K562 (cell line): ENCODE data around the gene KIF23. TPM values are rescaled to one million over a fixed set of nuclear protein-coding genes. Genes with fewer than 3 reads are reported as not detected.

Experiments used
- CBFA2T2 ChIP-seq: fragments of 450-650 bp; conservative IDR thresholded peaks from 2 replicates; pipeline ENCODE4 v1.6.1; 2017; ENCODE audit warnings: mild to moderate bottlenecking
- CEBPG ChIP-seq, 3 experiments: fragments of 200-800 bp in 1 of 3; sonication (Bioruptor generic) in 1 of 3; sonication (generic) in 1 of 3; formaldehyde crosslinking in 1 of 3; IDR thresholded peaks in 2 of 3; conservative IDR thresholded peaks in 1 of 3; 2 replicates each; pipeline versions ENCODE4 v1.6.1 to v1.8.0; 2016 to 2022; ENCODE audit warnings: missing compliant biosample characterization in 2 of 3, missing genetic modification characterization in 2 of 3, mild to moderate bottlenecking in 1 of 3, missing genetic modification reagents in 1 of 3
- FOSL1 ChIP-seq: fragments of 200-800 bp; sonication (Bioruptor generic); conservative IDR thresholded peaks from 2 replicates; pipeline ENCODE4 v1.6.1; 2016; ENCODE audit warnings: missing genetic modification characterization, missing compliant biosample characterization
- HLTF ChIP-seq: fragments of 450-650 bp; IDR thresholded peaks from 2 replicates; pipeline ENCODE4 v1.6.1; 2016
- L3MBTL2 ChIP-seq: fragments of 450-650 bp; IDR thresholded peaks from 2 replicates; pipeline ENCODE4 v1.6.1; 2016; ENCODE audit warnings: mild to moderate bottlenecking, moderate library complexity
- MCM5 ChIP-seq: fragments of 450-650 bp; IDR thresholded peaks from 2 replicates; pipeline ENCODE4 v1.6.1; 2016; ENCODE audit warnings: low read depth
- MXI1 ChIP-seq: IDR thresholded peaks from 2 replicates; pipeline ENCODE4 v1.6.1; 2011; ENCODE audit warnings: low read depth, mild to moderate bottlenecking, improper control_type of control experiment, low read length
- MYC ChIP-seq, 2 experiments: fragments of 250-450 bp in 1 of 2; sonication (Bioruptor Pico) in 1 of 2; IDR thresholded peaks; 2 replicates each; pipeline versions ENCODE4 v1.5.1 to v1.6.1; 2012 to 2021; ENCODE audit warnings: low read depth in 2 of 2, borderline replicate concordance in 1 of 2, improper control_type of control experiment in 1 of 2, low read length in 1 of 2, mild to moderate bottlenecking in 1 of 2, moderate library complexity in 1 of 2
- NR2C2 ChIP-seq, 2 experiments: fragments of 200-800 bp in 1 of 2; sonication (Bioruptor generic) in 1 of 2; sonication (generic) in 1 of 2; formaldehyde crosslinking in 1 of 2; IDR thresholded peaks; 2 replicates each; pipeline versions ENCODE4 v1.6.1 to v1.8.0; 2016 to 2022; ENCODE audit warnings: mild to moderate bottlenecking in 1 of 2, missing compliant biosample characterization in 1 of 2, missing genetic modification characterization in 1 of 2, missing genetic modification reagents in 1 of 2
- SMARCA4 ChIP-seq: fragments of 450-650 bp; IDR thresholded peaks from 2 replicates; pipeline ENCODE4 v1.6.1; 2016
- SP2 ChIP-seq: IDR thresholded peaks from 2 replicates; pipeline ENCODE4 v1.6.1; 2011; ENCODE audit warnings: mild to moderate bottlenecking, low read depth, low read length, moderate library complexity; ENCODE audit not compliant: poor library complexity, severe bottlenecking; ENCODE audit errors: extremely low read depth
- TEAD1 ChIP-seq, 2 experiments: fragments of 450-650 bp in 1 of 2; sonication (generic) in 1 of 2; formaldehyde crosslinking; IDR thresholded peaks; 2 replicates each; pipeline versions ENCODE4 v1.4.0 to v1.8.0; 2020 to 2022; ENCODE audit warnings: mild to moderate bottlenecking in 2 of 2, missing genetic modification reagents in 1 of 2
- TOE1 ChIP-seq, 2 experiments: fragments of 450-650 bp in 1 of 2; sonication (generic) in 1 of 2; formaldehyde crosslinking in 1 of 2; IDR thresholded peaks; 2 replicates each; pipeline versions ENCODE4 v1.7.1 to v1.8.0; 2016 to 2022; ENCODE audit warnings: borderline replicate concordance in 2 of 2, mild to moderate bottlenecking in 2 of 2, antibody characterized with exemption in 1 of 2, inconsistent platforms in 1 of 2, low read depth in 1 of 2, missing genetic modification reagents in 1 of 2, moderate library complexity in 1 of 2
- ZNF316 ChIP-seq: fragments of 450-650 bp; IDR thresholded peaks from 2 replicates; pipeline ENCODE4 v1.6.1; 2016
- ZNF431 ChIP-seq: sonication (generic); formaldehyde crosslinking; IDR thresholded peaks from 2 replicates; pipeline ENCODE4 v1.8.0; 2022; ENCODE audit warnings: mild to moderate bottlenecking, missing genetic modification reagents
- ZNF444 ChIP-seq: fragments of 250-450 bp; sonication (Bioruptor Pico); IDR thresholded peaks from 2 replicates; pipeline ENCODE4 v1.4.0; 2020; ENCODE audit warnings: mild to moderate bottlenecking, moderate library complexity
- ZNF639 ChIP-seq, 2 experiments: fragments of 200-800 bp in 1 of 2; sonication (Bioruptor generic) in 1 of 2; sonication (generic) in 1 of 2; formaldehyde crosslinking in 1 of 2; IDR thresholded peaks in 1 of 2; conservative IDR thresholded peaks in 1 of 2; 2 replicates each; pipeline versions ENCODE4 v1.5.0 to v1.6.1; 2016 to 2020; ENCODE audit warnings: missing compliant biosample characterization in 1 of 2, missing genetic modification characterization in 1 of 2, missing genetic modification reagents in 1 of 2
- ZNF644 ChIP-seq: fragments of 200-800 bp; sonication (Bioruptor generic); IDR thresholded peaks from 2 replicates; pipeline ENCODE4 v1.6.1; 2016; ENCODE audit warnings: low read depth, missing genetic modification characterization, missing compliant biosample characterization
- polyA plus RNA-seq, 8 experiments: library from polyadenylated mRNA; depleted of rRNA in 4 of 8; stranded (reverse) in 5 of 8; unstranded in 3 of 8; fragments of >200 nt; fragmentation: Nextera tagmentation in 2 of 8; fragmentation: Illumina TruSeq in 1 of 8; extraction: Ambion mirVana in 2 of 8; extraction: Trizol in 1 of 8; gene quantifications; 2 replicates each; pipeline versions ENCODE4 v1.2.1 to v1.2.3, GENCODE V29; 2011 to 2014; ENCODE audit warnings: inconsistent platforms in 1 of 8, missing spikeins in 1 of 8
- total RNA-seq, 7 experiments: library from RNA; depleted of rRNA in 6 of 7; stranded (reverse); fragments of >200 nt in 6 of 7; fragmentation: Illumina TruSeq in 2 of 7; extraction: Trizol in 2 of 7; gene quantifications; 2 replicates each; pipeline versions ENCODE4 v1.2.1 to v1.2.3, GENCODE V29; 2011 to 2021; ENCODE audit warnings: low replicate concordance in 1 of 7
- TF ChIP-seq, protein P1 (sequence below), 2 experiments: fragments of 450-650 bp in 1 of 2; sonication (generic) in 1 of 2; formaldehyde crosslinking in 1 of 2; IDR thresholded peaks in 1 of 2; conservative IDR thresholded peaks in 1 of 2; 2 replicates each; pipeline versions ENCODE4 v1.6.1 to v1.8.1; 2016 to 2023; ENCODE audit warnings: mild to moderate bottlenecking in 2 of 2, moderate library complexity in 2 of 2, inconsistent platforms in 1 of 2, missing genetic modification reagents in 1 of 2
- TF ChIP-seq, protein P2 (sequence below): fragments of 450-650 bp; IDR thresholded peaks from 2 replicates; pipeline ENCODE4 v1.6.1; 2017; ENCODE audit warnings: antibody characterized with exemption

KIF23 gene
- total and polyA plus RNA-seq, 9 of the 15 experiments (the other 6 are each of a cell fraction or from before 2014, with no cell fraction given) = 29.4 to 58.2 (median 41.9) TPM

DNA sequence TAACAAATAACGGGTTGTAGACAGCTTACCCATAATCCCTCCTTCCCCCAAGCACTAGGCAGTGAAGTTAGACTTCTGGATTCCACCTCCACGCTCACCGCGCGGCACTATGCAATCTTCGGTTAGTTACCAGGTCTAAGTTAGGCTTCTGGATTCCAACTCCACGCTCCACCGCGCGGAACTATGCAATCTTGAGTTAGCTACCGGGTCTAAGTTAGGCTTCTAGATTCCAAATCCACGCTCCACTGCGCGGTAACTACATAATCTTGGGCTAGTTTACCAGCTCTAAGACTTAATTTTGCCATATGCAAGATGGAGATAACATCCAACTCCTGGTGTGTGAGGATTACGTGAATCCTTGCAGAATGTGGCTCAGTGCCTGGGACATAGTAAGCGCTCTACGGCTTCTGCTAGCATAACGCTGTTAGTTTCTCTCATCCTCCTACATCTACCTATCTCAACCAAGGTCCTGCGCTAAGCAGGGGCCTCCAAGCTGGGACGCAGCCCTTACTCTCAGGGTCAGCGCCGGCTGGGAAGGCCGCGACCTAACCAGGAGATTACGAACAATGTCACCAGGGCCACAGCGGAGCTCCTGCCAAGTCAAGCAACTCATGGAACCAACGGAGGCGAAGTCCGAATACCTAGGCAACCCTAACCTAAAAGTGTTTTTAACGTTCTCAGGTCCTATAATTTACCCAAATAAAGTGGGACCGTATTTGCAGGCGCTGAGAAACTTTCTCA is 38.0 kb downstream of the KIF23 start (continued):
- TF ChIP-seq SMARCA4 = peak; percentile 73
- 0 out of 2 replicates have a peak, but pooled peaks have one; percentile 30 for TF ChIP-seq ZNF644 (tag)
- TF ChIP-seq CEBPG (CRISPR knock-in tag; IDR thresholded peaks at IDR 0.05) = peak; percentile 61; the same call in 1 of the 2 replicates
- TF ChIP-seq CEBPG (tag; conservative IDR thresholded peaks at IDR 0.05 in 1 of 2, IDR thresholded peaks at IDR 0.05 in 1 of 2) = 0 out of 4 replicates have a peak, but pooled peaks of 1 of the 2 experiments have one; percentile 22
- peak; percentile 65 for TF ChIP-seq CBFA2T2
- TF ChIP-seq, protein P1, sequence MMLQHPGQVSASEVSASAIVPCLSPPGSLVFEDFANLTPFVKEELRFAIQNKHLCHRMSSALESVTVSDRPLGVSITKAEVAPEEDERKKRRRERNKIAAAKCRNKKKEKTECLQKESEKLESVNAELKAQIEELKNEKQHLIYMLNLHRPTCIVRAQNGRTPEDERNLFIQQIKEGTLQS (IDR thresholded peaks at IDR 0.05) = no peak
- TF ChIP-seq, protein P1 (CRISPR knock-in tag; conservative IDR thresholded peaks at IDR 0.05) = no peak
- peak; percentile 49; the same call in 1 of the 2 replicates for TF ChIP-seq TOE1 (IDR thresholded peaks at IDR 0.05; ENCODE audit: borderline replicate concordance)
- no peak for TF ChIP-seq TOE1 (CRISPR knock-in tag; IDR thresholded peaks at IDR 0.05; ENCODE audit: borderline replicate concordance, low read depth)
- no peak for TF ChIP-seq ZNF316
- TF ChIP-seq ZNF431 (CRISPR knock-in tag) = 0 out of 2 replicates have a peak, but pooled peaks have one; percentile 35
- no peak for TF ChIP-seq MCM5
- TF ChIP-seq HLTF = no peak
- TF ChIP-seq ZNF444 (CRISPR knock-in tag) = no peak
- peak; percentile 51; the same call in 1 of the 2 replicates for TF ChIP-seq L3MBTL2
- TF ChIP-seq SP2 = no peak
- TF ChIP-seq, protein P2, sequence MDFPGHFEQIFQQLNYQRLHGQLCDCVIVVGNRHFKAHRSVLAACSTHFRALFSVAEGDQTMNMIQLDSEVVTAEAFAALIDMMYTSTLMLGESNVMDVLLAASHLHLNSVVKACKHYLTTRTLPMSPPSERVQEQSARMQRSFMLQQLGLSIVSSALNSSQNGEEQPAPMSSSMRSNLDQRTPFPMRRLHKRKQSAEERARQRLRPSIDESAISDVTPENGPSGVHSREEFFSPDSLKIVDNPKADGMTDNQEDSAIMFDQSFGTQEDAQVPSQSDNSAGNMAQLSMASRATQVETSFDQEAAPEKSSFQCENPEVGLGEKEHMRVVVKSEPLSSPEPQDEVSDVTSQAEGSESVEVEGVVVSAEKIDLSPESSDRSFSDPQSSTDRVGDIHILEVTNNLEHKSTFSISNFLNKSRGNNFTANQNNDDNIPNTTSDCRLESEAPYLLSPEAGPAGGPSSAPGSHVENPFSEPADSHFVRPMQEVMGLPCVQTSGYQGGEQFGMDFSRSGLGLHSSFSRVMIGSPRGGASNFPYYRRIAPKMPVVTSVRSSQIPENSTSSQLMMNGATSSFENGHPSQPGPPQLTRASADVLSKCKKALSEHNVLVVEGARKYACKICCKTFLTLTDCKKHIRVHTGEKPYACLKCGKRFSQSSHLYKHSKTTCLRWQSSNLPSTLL = no peak
- TF ChIP-seq TEAD1 (CRISPR knock-in tag; IDR thresholded peaks at IDR 0.05) = peak in 1 of 2 experiments; percentile 82; a peak in 2 of 4 replicates
- TF ChIP-seq NR2C2 (CRISPR knock-in tag; IDR thresholded peaks at IDR 0.05) = no peak
- TF ChIP-seq NR2C2 (tag; IDR thresholded peaks at IDR 0.05) = no peak
- TF ChIP-seq FOSL1 (tag) = 0 out of 2 replicates have a peak, but pooled peaks have one; percentile 10
- TF ChIP-seq MXI1 = no peak
- peak; percentile 24; the same call in 1 of the 2 replicates for TF ChIP-seq MYC (IDR thresholded peaks at IDR 0.05; ENCODE audit: low read depth, low read length)
- 0 out of 2 replicates have a peak, but pooled peaks have one; percentile 41 for TF ChIP-seq MYC (CRISPR knock-in tag; IDR thresholded peaks at IDR 0.05; ENCODE audit: borderline replicate concordance, low read depth)
- no peak; a peak in 1 of 4 replicates for TF ChIP-seq ZNF639 (CRISPR knock-in tag; conservative IDR thresholded peaks at IDR 0.05 in 1 of 2, IDR thresholded peaks at IDR 0.05 in 1 of 2)
